HEK293 (cell line): ENCODE results near the gene DST.

Source experiments
- GLI4 ChIP-seq: fragments of 450-650 bp; formaldehyde crosslinking; IDR thresholded peaks from 2 replicates; pipeline ENCODE4 v1.5.1; 2016; ENCODE audit warnings: missing biosample characterization, missing genetic modification characterization
- GLIS1 ChIP-seq: fragments of 450-650 bp; formaldehyde crosslinking; IDR thresholded peaks from 2 replicates; pipeline ENCODE4 v1.5.1; 2016; ENCODE audit warnings: missing biosample characterization, missing genetic modification characterization
- KLF7 ChIP-seq: fragments of 450-650 bp; formaldehyde crosslinking; IDR thresholded peaks from 2 replicates; pipeline ENCODE4 v1.5.1; 2016; ENCODE audit warnings: missing biosample characterization, missing genetic modification characterization, borderline replicate concordance
- SALL2 ChIP-seq: fragments of 450-650 bp; formaldehyde crosslinking; IDR thresholded peaks from 2 replicates; pipeline ENCODE4 v1.5.0; 2017; ENCODE audit warnings: missing biosample characterization, mild to moderate bottlenecking, missing genetic modification characterization, borderline replicate concordance
- SETDB1 ChIP-seq: IDR thresholded peaks from one replicate; pipeline ENCODE4 v1.6.1; 2017; ENCODE audit warnings: mild to moderate bottlenecking, low read length, moderate library complexity, mixed read lengths; ENCODE audit not compliant: insufficient read length
- WT1 ChIP-seq: fragments of 450-650 bp; formaldehyde crosslinking; IDR thresholded peaks from 2 replicates; pipeline ENCODE4 v1.5.1; 2016; ENCODE audit warnings: missing biosample characterization, missing genetic modification characterization
- ZBTB20 ChIP-seq: fragments of 450-650 bp; formaldehyde crosslinking; IDR thresholded peaks from 2 replicates; pipeline ENCODE4 v1.5.1; 2016; ENCODE audit warnings: missing biosample characterization, missing genetic modification characterization
- ZFP3 ChIP-seq: fragments of 450-650 bp; formaldehyde crosslinking; IDR thresholded peaks from 2 replicates; pipeline ENCODE4 v1.5.1; 2016; ENCODE audit warnings: low read depth, missing biosample characterization, missing genetic modification characterization
- ZFP41 ChIP-seq: fragments of 450-650 bp; formaldehyde crosslinking; IDR thresholded peaks from 2 replicates; pipeline ENCODE4 v1.5.1; 2016; ENCODE audit warnings: missing biosample characterization, missing genetic modification characterization, borderline replicate concordance
- ZNF114 ChIP-seq: fragments of 450-650 bp; formaldehyde crosslinking; IDR thresholded peaks from 2 replicates; pipeline ENCODE4 v1.5.0; 2017; ENCODE audit warnings: missing biosample characterization, missing genetic modification characterization
- ZNF133 ChIP-seq: fragments of 450-650 bp; formaldehyde crosslinking; IDR thresholded peaks from 2 replicates; pipeline ENCODE4 v1.5.1; 2016; ENCODE audit warnings: missing biosample characterization, missing genetic modification characterization
- ZNF19 ChIP-seq: fragments of 450-650 bp; formaldehyde crosslinking; IDR thresholded peaks from 2 replicates; pipeline ENCODE4; 2016; ENCODE audit warnings: missing biosample characterization, missing genetic modification characterization, low read depth
- ZNF211 ChIP-seq: fragments of 450-650 bp; formaldehyde crosslinking; IDR thresholded peaks from 2 replicates; pipeline ENCODE4 v1.5.1; 2016; ENCODE audit warnings: low read depth, missing biosample characterization, missing genetic modification characterization
- ZNF23 ChIP-seq: fragments of 450-650 bp; formaldehyde crosslinking; IDR thresholded peaks from 2 replicates; pipeline ENCODE4 v1.5.1; 2016; ENCODE audit warnings: missing biosample characterization, missing genetic modification characterization, borderline replicate concordance
- ZNF266 ChIP-seq: fragments of 450-650 bp; formaldehyde crosslinking; IDR thresholded peaks from 2 replicates; pipeline ENCODE4 v1.5.1; 2016; ENCODE audit warnings: missing biosample characterization, missing genetic modification characterization, low read depth
- ZNF292 ChIP-seq: fragments of 450-650 bp; formaldehyde crosslinking; IDR thresholded peaks from 2 replicates; pipeline ENCODE4 v1.5.1; 2016; ENCODE audit warnings: low read depth, missing biosample characterization, missing genetic modification characterization, borderline replicate concordance
- ZNF354C ChIP-seq: fragments of 450-650 bp; formaldehyde crosslinking; IDR thresholded peaks from 2 replicates; pipeline ENCODE4 v1.5.1; 2016; ENCODE audit warnings: missing biosample characterization, missing genetic modification characterization, low read depth, borderline replicate concordance
- ZNF529 ChIP-seq: fragments of 450-650 bp; formaldehyde crosslinking; IDR thresholded peaks from 2 replicates; pipeline ENCODE4 v1.5.1; 2017; ENCODE audit warnings: missing genetic modification characterization, missing biosample characterization; ENCODE audit not compliant: insufficient replicate concordance
- ZNF549 ChIP-seq: fragments of 450-650 bp; IDR thresholded peaks from 2 replicates; pipeline ENCODE4 v1.5.1; 2018; ENCODE audit warnings: missing biosample characterization, missing genetic modification characterization, mild to moderate bottlenecking, inconsistent platforms, moderate library complexity
- ZNF596 ChIP-seq: fragments of 450-650 bp; IDR thresholded peaks from 2 replicates; pipeline ENCODE4 v1.5.0; 2018; ENCODE audit warnings: missing biosample characterization, mild to moderate bottlenecking, missing genetic modification characterization, moderate library complexity
- ZNF777 ChIP-seq: fragments of 450-650 bp; formaldehyde crosslinking; IDR thresholded peaks from 2 replicates; pipeline ENCODE4 v1.5.1; 2017; ENCODE audit warnings: missing biosample characterization, missing genetic modification characterization, borderline replicate concordance
- ZNF830 ChIP-seq: fragments of 450-650 bp; IDR thresholded peaks from 2 replicates; pipeline ENCODE4 v1.5.0; 2018; ENCODE audit warnings: missing biosample characterization, missing genetic modification characterization, low read depth, mild to moderate bottlenecking, moderate library complexity
- ZSCAN16 ChIP-seq: fragments of 450-650 bp; formaldehyde crosslinking; IDR thresholded peaks from 2 replicates; pipeline ENCODE4 v1.5.1; 2016; ENCODE audit warnings: missing biosample characterization, missing genetic modification characterization
- TF ChIP-seq, protein P1 (sequence below): fragments of 450-650 bp; formaldehyde crosslinking; IDR thresholded peaks from 2 replicates; pipeline ENCODE4 v1.5.1; 2016; ENCODE audit warnings: missing biosample characterization, missing genetic modification characterization
- TF ChIP-seq, protein P2 (sequence below): fragments of 450-650 bp; formaldehyde crosslinking; IDR thresholded peaks from 2 replicates; pipeline ENCODE4 v1.5.1; 2016; ENCODE audit warnings: missing biosample characterization, missing genetic modification characterization
- TF ChIP-seq, protein P3 (sequence below): fragments of 450-650 bp; formaldehyde crosslinking; IDR thresholded peaks from 2 replicates; pipeline ENCODE4 v1.5.1; 2017; ENCODE audit warnings: missing biosample characterization, missing genetic modification characterization
- TF ChIP-seq, protein P4 (sequence below): fragments of 450-650 bp; formaldehyde crosslinking; IDR thresholded peaks from 2 replicates; pipeline ENCODE4 v1.5.1; 2017; ENCODE audit warnings: missing biosample characterization, missing genetic modification characterization
- TF ChIP-seq, protein P5 (sequence below): fragments of 450-650 bp; formaldehyde crosslinking; IDR thresholded peaks from 2 replicates; pipeline ENCODE4 v1.5.1; 2016; ENCODE audit warnings: missing biosample characterization, missing genetic modification characterization
- TF ChIP-seq, protein P6 (sequence below): fragments of 450-650 bp; formaldehyde crosslinking; optimal IDR thresholded peaks from 2 replicates; pipeline ENCODE3; 2016; ENCODE audit warnings: missing biosample characterization, mild to moderate bottlenecking, missing genetic modification characterization

The DST gene

DNA sequence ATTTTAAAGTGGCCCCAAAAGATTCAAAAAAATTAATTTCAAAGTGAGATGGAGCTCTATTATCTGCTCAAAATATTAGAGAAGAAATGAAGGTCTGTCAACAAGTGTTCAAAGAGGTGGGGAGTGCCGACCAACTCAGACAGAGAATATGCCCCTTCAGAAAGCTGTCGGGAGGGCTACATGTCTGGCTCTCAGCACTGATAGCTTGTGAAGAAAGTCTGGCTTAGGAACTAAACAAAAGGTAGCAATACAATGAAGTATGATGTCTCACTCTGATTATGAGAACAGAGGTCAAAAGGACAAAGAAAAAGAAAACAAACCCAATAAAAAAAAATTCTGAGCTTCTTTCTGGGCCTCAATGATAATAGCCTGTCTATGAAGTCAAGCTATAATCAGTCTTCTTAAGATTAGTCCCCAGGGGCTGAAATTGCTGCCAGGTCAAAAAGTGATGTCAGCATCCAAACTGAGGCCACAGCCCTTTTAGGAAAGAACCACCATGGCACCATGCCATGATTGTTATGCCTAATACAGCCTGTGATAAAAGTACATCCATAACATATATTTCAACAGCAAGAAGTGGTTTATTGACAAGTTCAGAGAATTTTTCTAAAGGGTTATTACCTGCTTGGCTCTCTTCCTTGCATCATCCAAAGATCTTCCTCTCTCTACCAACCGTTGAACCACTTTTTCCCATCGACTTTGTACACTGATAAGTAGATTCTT, 150.9 kb downstream of the DST start (continued):
- TF ChIP-seq SALL2 (tag by site-specific recombination) (no peak), GLIS1 (tag by site-specific recombination) (no peak), SETDB1 (no peak), ZNF114 (tag by site-specific recombination) (no peak), ZFP41 (tag by site-specific recombination) (no peak), ZNF23 (tag by site-specific recombination) (no peak), ZNF549 (tag by site-specific recombination) (no peak), ZNF211 (no peak), ZBTB20 (tag by site-specific recombination) (no peak), WT1 (no peak), KLF7 (tag by site-specific recombination) (no peak), ZSCAN16 (tag by site-specific recombination) (no peak), GLI4 (tag by site-specific recombination) (no peak), ZNF19 (tag by site-specific recombination) (no peak), ZFP3 (no peak), ZNF529 (no peak), ZNF354C (tag by site-specific recombination) (no peak), ZNF133 (no peak), ZNF830 (no peak), ZNF777 (tag by site-specific recombination) (no peak), ZNF292 (tag by site-specific recombination) (no peak), ZNF266 (tag by site-specific recombination) (no peak), ZNF596 (no peak)
- TF ChIP-seq, protein P1, sequence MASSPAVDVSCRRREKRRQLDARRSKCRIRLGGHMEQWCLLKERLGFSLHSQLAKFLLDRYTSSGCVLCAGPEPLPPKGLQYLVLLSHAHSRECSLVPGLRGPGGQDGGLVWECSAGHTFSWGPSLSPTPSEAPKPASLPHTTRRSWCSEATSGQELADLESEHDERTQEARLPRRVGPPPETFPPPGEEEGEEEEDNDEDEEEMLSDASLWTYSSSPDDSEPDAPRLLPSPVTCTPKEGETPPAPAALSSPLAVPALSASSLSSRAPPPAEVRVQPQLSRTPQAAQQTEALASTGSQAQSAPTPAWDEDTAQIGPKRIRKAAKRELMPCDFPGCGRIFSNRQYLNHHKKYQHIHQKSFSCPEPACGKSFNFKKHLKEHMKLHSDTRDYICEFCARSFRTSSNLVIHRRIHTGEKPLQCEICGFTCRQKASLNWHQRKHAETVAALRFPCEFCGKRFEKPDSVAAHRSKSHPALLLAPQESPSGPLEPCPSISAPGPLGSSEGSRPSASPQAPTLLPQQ, result no peak; the same call in none of the 2 replicates
- TF ChIP-seq, protein P2, sequence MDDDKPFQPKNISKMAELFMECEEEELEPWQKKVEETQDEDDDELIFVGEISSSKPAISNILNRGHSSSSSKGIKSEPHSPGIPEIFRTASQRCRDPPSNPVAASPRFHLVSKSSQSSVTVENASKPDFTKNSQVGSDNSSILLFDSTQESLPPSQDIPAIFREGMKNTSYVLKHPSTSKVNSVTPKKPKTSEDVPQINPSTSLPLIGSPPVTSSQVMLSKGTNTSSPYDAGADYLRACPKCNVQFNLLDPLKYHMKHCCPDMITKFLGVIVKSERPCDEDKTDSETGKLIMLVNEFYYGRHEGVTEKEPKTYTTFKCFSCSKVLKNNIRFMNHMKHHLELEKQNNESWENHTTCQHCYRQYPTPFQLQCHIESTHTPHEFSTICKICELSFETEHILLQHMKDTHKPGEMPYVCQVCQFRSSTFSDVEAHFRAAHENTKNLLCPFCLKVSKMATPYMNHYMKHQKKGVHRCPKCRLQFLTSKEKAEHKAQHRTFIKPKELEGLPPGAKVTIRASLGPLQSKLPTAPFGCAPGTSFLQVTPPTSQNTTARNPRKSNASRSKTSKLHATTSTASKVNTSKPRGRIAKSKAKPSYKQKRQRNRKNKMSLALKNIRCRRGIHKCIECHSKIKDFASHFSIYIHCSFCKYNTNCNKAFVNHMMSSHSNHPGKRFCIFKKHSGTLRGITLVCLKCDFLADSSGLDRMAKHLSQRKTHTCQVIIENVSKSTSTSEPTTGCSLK (tag by site-specific recombination), result no peak
- TF ChIP-seq, protein P3, sequence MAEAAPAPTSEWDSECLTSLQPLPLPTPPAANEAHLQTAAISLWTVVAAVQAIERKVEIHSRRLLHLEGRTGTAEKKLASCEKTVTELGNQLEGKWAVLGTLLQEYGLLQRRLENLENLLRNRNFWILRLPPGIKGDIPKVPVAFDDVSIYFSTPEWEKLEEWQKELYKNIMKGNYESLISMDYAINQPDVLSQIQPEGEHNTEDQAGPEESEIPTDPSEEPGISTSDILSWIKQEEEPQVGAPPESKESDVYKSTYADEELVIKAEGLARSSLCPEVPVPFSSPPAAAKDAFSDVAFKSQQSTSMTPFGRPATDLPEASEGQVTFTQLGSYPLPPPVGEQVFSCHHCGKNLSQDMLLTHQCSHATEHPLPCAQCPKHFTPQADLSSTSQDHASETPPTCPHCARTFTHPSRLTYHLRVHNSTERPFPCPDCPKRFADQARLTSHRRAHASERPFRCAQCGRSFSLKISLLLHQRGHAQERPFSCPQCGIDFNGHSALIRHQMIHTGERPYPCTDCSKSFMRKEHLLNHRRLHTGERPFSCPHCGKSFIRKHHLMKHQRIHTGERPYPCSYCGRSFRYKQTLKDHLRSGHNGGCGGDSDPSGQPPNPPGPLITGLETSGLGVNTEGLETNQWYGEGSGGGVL, result peak; percentile 39
- TF ChIP-seq, protein P4, sequence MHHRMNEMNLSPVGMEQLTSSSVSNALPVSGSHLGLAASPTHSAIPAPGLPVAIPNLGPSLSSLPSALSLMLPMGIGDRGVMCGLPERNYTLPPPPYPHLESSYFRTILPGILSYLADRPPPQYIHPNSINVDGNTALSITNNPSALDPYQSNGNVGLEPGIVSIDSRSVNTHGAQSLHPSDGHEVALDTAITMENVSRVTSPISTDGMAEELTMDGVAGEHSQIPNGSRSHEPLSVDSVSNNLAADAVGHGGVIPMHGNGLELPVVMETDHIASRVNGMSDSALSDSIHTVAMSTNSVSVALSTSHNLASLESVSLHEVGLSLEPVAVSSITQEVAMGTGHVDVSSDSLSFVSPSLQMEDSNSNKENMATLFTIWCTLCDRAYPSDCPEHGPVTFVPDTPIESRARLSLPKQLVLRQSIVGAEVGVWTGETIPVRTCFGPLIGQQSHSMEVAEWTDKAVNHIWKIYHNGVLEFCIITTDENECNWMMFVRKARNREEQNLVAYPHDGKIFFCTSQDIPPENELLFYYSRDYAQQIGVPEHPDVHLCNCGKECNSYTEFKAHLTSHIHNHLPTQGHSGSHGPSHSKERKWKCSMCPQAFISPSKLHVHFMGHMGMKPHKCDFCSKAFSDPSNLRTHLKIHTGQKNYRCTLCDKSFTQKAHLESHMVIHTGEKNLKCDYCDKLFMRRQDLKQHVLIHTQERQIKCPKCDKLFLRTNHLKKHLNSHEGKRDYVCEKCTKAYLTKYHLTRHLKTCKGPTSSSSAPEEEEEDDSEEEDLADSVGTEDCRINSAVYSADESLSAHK (tag by site-specific recombination), result no peak
- TF ChIP-seq, protein P5, sequence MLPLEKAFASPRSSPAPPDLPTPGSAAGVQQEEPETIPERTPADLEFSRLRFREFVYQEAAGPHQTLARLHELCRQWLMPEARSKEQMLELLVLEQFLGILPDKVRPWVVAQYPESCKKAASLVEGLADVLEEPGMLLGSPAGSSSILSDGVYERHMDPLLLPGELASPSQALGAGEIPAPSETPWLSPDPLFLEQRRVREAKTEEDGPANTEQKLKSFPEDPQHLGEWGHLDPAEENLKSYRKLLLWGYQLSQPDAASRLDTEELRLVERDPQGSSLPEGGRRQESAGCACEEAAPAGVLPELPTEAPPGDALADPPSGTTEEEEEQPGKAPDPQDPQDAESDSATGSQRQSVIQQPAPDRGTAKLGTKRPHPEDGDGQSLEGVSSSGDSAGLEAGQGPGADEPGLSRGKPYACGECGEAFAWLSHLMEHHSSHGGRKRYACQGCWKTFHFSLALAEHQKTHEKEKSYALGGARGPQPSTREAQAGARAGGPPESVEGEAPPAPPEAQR, result no peak
- TF ChIP-seq, protein P6, sequence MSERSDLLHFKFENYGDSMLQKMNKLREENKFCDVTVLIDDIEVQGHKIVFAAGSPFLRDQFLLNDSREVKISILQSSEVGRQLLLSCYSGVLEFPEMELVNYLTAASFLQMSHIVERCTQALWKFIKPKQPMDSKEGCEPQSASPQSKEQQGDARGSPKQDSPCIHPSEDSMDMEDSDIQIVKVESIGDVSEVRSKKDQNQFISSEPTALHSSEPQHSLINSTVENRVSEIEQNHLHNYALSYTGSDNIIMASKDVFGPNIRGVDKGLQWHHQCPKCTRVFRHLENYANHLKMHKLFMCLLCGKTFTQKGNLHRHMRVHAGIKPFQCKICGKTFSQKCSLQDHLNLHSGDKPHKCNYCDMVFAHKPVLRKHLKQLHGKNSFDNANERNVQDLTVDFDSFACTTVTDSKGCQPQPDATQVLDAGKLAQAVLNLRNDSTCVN (tag by site-specific recombination), result no peak
